Natural killer cell (primary cell): ENCODE results near the gene MYOCOS. TPM values are rescaled to one million over a fixed set of nuclear protein-coding genes. Genes with fewer than 3 reads are reported as not detected.
"Not testable (repeated sequence)": the region's sequence is repeated elsewhere in the genome, so short reads cannot be mapped to it uniquely, and the experiment has no call there.

Experiments
- ATAC-seq, 3 donors: fragments of 150-1000 bp in 2 of 3; fragments of 200-7000 bp in 1 of 3; cut with Tn5 transposase; 1 replicate in 1 of 3; 2 replicates in 2 of 3; pipeline ENCODE4 v1.10.0; 2021; ENCODE audit warnings: mild to moderate bottlenecking in 2 of 3, moderate library complexity in 2 of 3
- DNase-seq, 2 donors: peaks; one replicate each; pipeline versions ENCODE4 v3.0.0 to v3.0.0-alpha.2; 2013 to 2021; ENCODE audit warnings: mixed read lengths in 1 of 2
- H3K27ac ChIP-seq: one replicate; pipeline ENCODE4 v1.5.1; 2013; ENCODE audit warnings: mild to moderate bottlenecking, low read length
- H3K27me3 ChIP-seq: one replicate; pipeline ENCODE4 v1.6.1; 2013; ENCODE audit warnings: low read length; ENCODE audit not compliant: control insufficient read depth, insufficient read depth
- H3K36me3 ChIP-seq: one replicate; pipeline ENCODE4 v1.6.1; 2013; ENCODE audit warnings: low read length; ENCODE audit not compliant: control insufficient read depth, insufficient read depth
- H3K4me1 ChIP-seq: one replicate; pipeline ENCODE4 v1.6.1; 2013; ENCODE audit warnings: low read length; ENCODE audit not compliant: control insufficient read depth, insufficient read depth
- H3K4me3 ChIP-seq: one replicate; pipeline ENCODE4 v1.5.1; 2013; ENCODE audit warnings: low read length
- H3K9me3 ChIP-seq: one replicate; pipeline ENCODE4 v1.6.1; 2013; ENCODE audit warnings: low read length; ENCODE audit not compliant: control insufficient read depth, insufficient read depth
- H3K27ac Mint-ChIP-seq, 2 donors: one replicate each; pipeline ENCODE4 v1.8.0; 2022; ENCODE audit warnings: mild to moderate bottlenecking in 2 of 2, mixed read lengths in 2 of 2, moderate library complexity in 1 of 2
- H3K27me3 Mint-ChIP-seq, 2 donors: one replicate each; pipeline ENCODE4 v1.8.0; 2022; ENCODE audit warnings: low read depth in 2 of 2, mixed read lengths in 2 of 2
- H3K36me3 Mint-ChIP-seq: one replicate; pipeline ENCODE4 v1.8.0; 2022; ENCODE audit warnings: mixed read lengths
- H3K4me1 Mint-ChIP-seq, 2 donors: one replicate each; pipeline ENCODE4 v1.8.0; 2022; ENCODE audit warnings: mixed read lengths in 2 of 2
- H3K4me3 Mint-ChIP-seq: one replicate; pipeline ENCODE4 v1.8.0; 2022; ENCODE audit warnings: mild to moderate bottlenecking, moderate library complexity, mixed read lengths
- H3K9me3 Mint-ChIP-seq, 2 donors: one replicate each; pipeline ENCODE4 v1.8.0; 2022; ENCODE audit warnings: mixed read lengths in 2 of 2
- WGBS: methylation state at CpG from one replicate; pipeline ENCODE4 v1.1.7; 2013; ENCODE audit warnings: missing lambda C conversion rate; ENCODE audit not compliant: insufficient coverage; 5-methylcytosine and 5-hydroxymethylcytosine counted together
- intact Hi-C: fragments of 100-400 bp; cut with micrococcal nuclease; formaldehyde crosslinking; loops from one replicate; pipeline ENCODE4 v1.14.2; 2022
- total RNA-seq, 4 donors: library from RNA; stranded (reverse); fragments of 120-200 nt in 1 of 4; gene quantifications; one replicate each; pipeline versions ENCODE4 v1.2.3 to v1.2.4, GENCODE V29; 2013 to 2022
- TF ChIP-seq, protein P1 (sequence below): fragments of 200-600 bp; IDR thresholded peaks from one replicate; pipeline ENCODE4 v1.8.0; 2022; ENCODE audit warnings: antibody characterized with exemption

The MYOCOS gene
- total RNA-seq, 3 donors from 2014 or later (not counting 1 experiment from before 2014, with no cell fraction given) = not detected

GRCh38 chr1:171606402-171606941, 15.6 kb upstream of the MYOCOS start:
- H3K4me1 Mint-ChIP-seq = peaks cover 0 to under 1% of the 10 kb centered on the region in 2 donors
- no peak overlapping the region for H3K4me3 Mint-ChIP-seq
- ATAC-seq (no peak), DNase-seq (no peak)
- no peaks in the 10 kb centered on the region for H3K9me3 ChIP-seq
- no peaks in the 10 kb centered on the region for H3K27me3 Mint-ChIP-seq
- H3K4me1 ChIP-seq = no peaks in the 10 kb centered on the region
- no peaks in the 10 kb centered on the region for H3K36me3 Mint-ChIP-seq
- 86% methylated on average over 7 of the region's 10 CpGs for WGBS
- H3K27ac ChIP-seq = no peak overlapping the region
- intact Hi-C loops = no loop called here
- TF ChIP-seq, protein P1, sequence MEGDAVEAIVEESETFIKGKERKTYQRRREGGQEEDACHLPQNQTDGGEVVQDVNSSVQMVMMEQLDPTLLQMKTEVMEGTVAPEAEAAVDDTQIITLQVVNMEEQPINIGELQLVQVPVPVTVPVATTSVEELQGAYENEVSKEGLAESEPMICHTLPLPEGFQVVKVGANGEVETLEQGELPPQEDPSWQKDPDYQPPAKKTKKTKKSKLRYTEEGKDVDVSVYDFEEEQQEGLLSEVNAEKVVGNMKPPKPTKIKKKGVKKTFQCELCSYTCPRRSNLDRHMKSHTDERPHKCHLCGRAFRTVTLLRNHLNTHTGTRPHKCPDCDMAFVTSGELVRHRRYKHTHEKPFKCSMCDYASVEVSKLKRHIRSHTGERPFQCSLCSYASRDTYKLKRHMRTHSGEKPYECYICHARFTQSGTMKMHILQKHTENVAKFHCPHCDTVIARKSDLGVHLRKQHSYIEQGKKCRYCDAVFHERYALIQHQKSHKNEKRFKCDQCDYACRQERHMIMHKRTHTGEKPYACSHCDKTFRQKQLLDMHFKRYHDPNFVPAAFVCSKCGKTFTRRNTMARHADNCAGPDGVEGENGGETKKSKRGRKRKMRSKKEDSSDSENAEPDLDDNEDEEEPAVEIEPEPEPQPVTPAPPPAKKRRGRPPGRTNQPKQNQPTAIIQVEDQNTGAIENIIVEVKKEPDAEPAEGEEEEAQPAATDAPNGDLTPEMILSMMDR = no peak
- no peaks in the 10 kb centered on the region for H3K9me3 Mint-ChIP-seq
- no peaks in the 10 kb centered on the region for H3K36me3 ChIP-seq
- H3K4me3 ChIP-seq = no peak overlapping the region
- H3K27me3 ChIP-seq = no peaks in the 10 kb centered on the region
- H3K27ac Mint-ChIP-seq = no peak overlapping the region

DNA sequence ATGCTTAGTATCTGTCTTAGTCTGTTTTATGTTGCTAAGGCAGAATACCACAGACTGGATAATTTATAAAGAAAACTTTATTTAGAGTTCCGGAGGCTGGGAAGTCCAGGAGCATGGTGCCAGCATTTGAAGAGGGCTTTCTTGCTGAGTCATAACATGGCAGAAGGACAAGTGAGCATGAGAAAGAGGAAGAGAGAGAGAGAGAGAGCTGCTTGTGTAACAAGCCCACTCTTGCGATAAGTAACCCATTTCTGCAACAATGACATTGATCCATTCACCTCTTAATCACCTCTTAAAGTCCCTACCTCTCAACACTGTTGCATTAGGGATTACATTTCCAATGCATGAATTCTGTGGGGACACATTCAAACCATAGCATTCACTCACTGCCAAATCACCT, 11.7 kb upstream of the MYOCOS start:
- Histone ChIP-seq H3K4me1 (no peaks in the 10 kb centered on the region), H3K27me3 (no peaks in the 10 kb centered on the region), H3K27ac (no peak overlapping the region), H3K4me3 (no peak overlapping the region), H3K36me3 (no peaks in the 10 kb centered on the region), H3K9me3 (no peaks in the 10 kb centered on the region)
- 80% methylated on average over 2 of the region's 2 CpGs for WGBS
- Mint-ChIP-seq H3K27ac (no peak overlapping the region), H3K27me3 (no peaks in the 10 kb centered on the region), H3K9me3 (no peaks in the 10 kb centered on the region), H3K4me3 (no peak overlapping the region), H3K4me1 (no peaks in the 10 kb centered on the region), H3K36me3 (no peaks in the 10 kb centered on the region)
- intact Hi-C loops = no loop called here
- no peak for ATAC-seq
- DNase-seq = no peak
- TF ChIP-seq, protein P1 = no peak

DNA sequence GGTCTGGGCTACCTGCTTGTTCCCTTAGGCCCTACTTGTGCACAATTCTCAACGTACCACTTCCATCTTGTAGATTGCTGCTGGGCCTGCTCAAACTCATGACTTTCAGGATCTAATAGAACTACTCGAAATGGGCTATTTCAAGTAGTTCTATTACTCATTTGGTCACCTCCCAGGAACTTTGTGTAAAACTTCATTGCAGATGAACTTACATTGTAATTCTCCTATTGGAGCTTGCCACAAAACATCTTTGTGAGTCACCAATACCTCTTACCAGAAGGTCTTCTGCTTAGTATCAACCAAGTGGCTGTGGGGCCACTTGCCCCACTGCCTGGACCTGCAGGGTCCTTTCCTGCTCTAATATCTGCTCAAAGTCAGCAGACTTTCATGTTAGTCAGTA, 10.7 kb upstream of the MYOCOS start:
- Histone ChIP-seq H3K27me3 (no peaks in the 10 kb centered on the region), H3K4me3 (no peak overlapping the region), H3K4me1 (no peaks in the 10 kb centered on the region), H3K27ac (no peak overlapping the region), H3K36me3 (no peaks in the 10 kb centered on the region), H3K9me3 (no peaks in the 10 kb centered on the region)
- ATAC-seq = no peak
- TF ChIP-seq, protein P1 = no peak
- Mint-ChIP-seq H3K27me3 (no peaks in the 10 kb centered on the region), H3K36me3 (no peaks in the 10 kb centered on the region), H3K9me3 (no peaks in the 10 kb centered on the region), H3K4me3 (no peak overlapping the region), H3K27ac (no peak overlapping the region), H3K4me1 (no peaks in the 10 kb centered on the region)
- intact Hi-C loops = no loop called here
- no peak for DNase-seq
- WGBS = 83% methylated on average over 2 of the region's 2 CpGs

DNA sequence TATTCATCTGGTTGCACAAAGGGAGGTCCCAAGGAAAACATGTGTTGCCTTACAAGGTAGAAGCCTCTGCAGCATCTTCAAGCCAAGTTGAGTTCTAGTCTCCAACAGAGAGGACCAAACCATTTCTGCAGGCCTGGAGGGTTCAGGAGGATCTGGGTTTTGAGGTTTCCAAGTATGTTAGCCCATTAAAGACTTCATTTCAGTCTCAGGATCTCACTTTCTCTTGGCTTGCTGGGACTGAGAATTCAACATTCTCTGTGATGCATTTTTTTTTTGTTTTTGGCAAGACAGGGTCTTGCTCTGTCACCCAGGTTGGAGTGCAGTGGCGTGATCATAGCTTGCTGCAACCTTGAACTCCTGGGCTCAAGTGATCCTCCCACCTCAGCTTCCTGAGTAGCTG, 8.8 kb upstream of the MYOCOS start:
- no peak overlapping the region for H3K27ac Mint-ChIP-seq
- 84% methylated on average over 1 of the region's 1 CpG for WGBS
- Histone ChIP-seq H3K27ac (no peak overlapping the region), H3K4me1 (no peaks in the 10 kb centered on the region), H3K9me3 (no peaks in the 10 kb centered on the region), H3K27me3 (no peaks in the 10 kb centered on the region), H3K36me3 (no peaks in the 10 kb centered on the region), H3K4me3 (no peak overlapping the region)
- ATAC-seq (no peak), DNase-seq (no peak)
- no peaks in the 10 kb centered on the region for H3K9me3 Mint-ChIP-seq
- H3K4me3 Mint-ChIP-seq = no peak overlapping the region
- no peaks in the 10 kb centered on the region for H3K4me1 Mint-ChIP-seq
- H3K27me3 Mint-ChIP-seq = peaks cover 0 to 7% of the 10 kb centered on the region in 2 donors
- intact Hi-C loops = no loop called here
- no peaks in the 10 kb centered on the region for H3K36me3 Mint-ChIP-seq
- TF ChIP-seq, protein P1 = no peak

GRCh38 chr1:171615122-171615906, 6.7 kb upstream of the MYOCOS start:
- H3K27me3 Mint-ChIP-seq, H3K36me3 ChIP-seq, H3K36me3 Mint-ChIP-seq, H3K27ac Mint-ChIP-seq, ATAC-seq, H3K27me3 ChIP-seq, DNase-seq, H3K4me3 ChIP-seq, H3K4me3 Mint-ChIP-seq, H3K4me1 ChIP-seq, H3K9me3 Mint-ChIP-seq, intact Hi-C loops, H3K27ac ChIP-seq, H3K9me3 ChIP-seq, H3K4me1 Mint-ChIP-seq: not testable (repeated sequence)
- WGBS = 91% methylated on average over 13 of the region's 14 CpGs
